Activated T-helper 17 cell treated with anti-CD3 and anti-CD28 coated beads, Interleukin-2, amount 50 U/mL, for 72 hours (primary cell): ENCODE results near the gene TDRD1. TPM values are rescaled to one million over a fixed set of nuclear protein-coding genes. Genes with fewer than 3 reads are reported as not detected.

ENCODE experiments used
- ATAC-seq: fragments of 150-1000 bp; cut with Tn5 transposase; replicated peaks from 2 replicates; pipeline ENCODE4 v1.10.0; 2021; ENCODE audit warnings: mild to moderate bottlenecking, moderate library complexity
- H3K27ac Mint-ChIP-seq: one replicate; pipeline ENCODE4 v1.8.0; 2022; ENCODE audit warnings: mixed read lengths
- H3K27me3 Mint-ChIP-seq: one replicate; pipeline ENCODE4 v1.8.0; 2022; ENCODE audit warnings: mixed read lengths
- H3K36me3 Mint-ChIP-seq: one replicate; pipeline ENCODE4 v1.8.0; 2022; ENCODE audit warnings: low read depth, mild to moderate bottlenecking, mixed read lengths
- H3K4me1 Mint-ChIP-seq: one replicate; pipeline ENCODE4 v1.8.0; 2022; ENCODE audit warnings: mixed read lengths
- H3K4me3 Mint-ChIP-seq: one replicate; pipeline ENCODE4 v1.8.0; 2022; ENCODE audit warnings: mild to moderate bottlenecking, mixed read lengths
- H3K9me3 Mint-ChIP-seq: one replicate; pipeline ENCODE4 v1.8.0; 2022; ENCODE audit warnings: mixed read lengths
- total RNA-seq, 2 donors: library from RNA; stranded (reverse); gene quantifications; one replicate each; pipeline ENCODE4 v1.2.3, GENCODE V29; 2022

Gene TDRD1
- total RNA-seq, 2 donors from 2014 or later: 0.09 to 0.48 TPM

- H3K4me1 Mint-ChIP-seq: no peaks in the 10 kb centered on the region
- no peaks in the 10 kb centered on the region for H3K9me3 Mint-ChIP-seq
- no peak overlapping the region for H3K4me3 Mint-ChIP-seq
- peaks cover 12% of the 10 kb centered on the region for H3K27me3 Mint-ChIP-seq
- ATAC-seq: no peak
- H3K27ac Mint-ChIP-seq: no peak overlapping the region
- no peaks in the 10 kb centered on the region for H3K36me3 Mint-ChIP-seq
Observed at GRCh38 chr10:114276066-114276465, 96.9 kb downstream of the TDRD1 start.

GRCh38 chr10:114276671-114277070, 97.5 kb downstream of the TDRD1 start:
- no peak for ATAC-seq
- H3K9me3 Mint-ChIP-seq: no peaks in the 10 kb centered on the region
- no peak overlapping the region for H3K4me3 Mint-ChIP-seq
- no peak overlapping the region for H3K27ac Mint-ChIP-seq
- H3K36me3 Mint-ChIP-seq: no peaks in the 10 kb centered on the region
- H3K4me1 Mint-ChIP-seq: no peaks in the 10 kb centered on the region
- H3K27me3 Mint-ChIP-seq: peaks cover 11% of the 10 kb centered on the region

- Mint-ChIP-seq H3K4me1 (no peaks in the 10 kb centered on the region), H3K27ac (no peak overlapping the region), H3K9me3 (no peaks in the 10 kb centered on the region), H3K27me3 (peaks cover 11% of the 10 kb centered on the region), H3K36me3 (no peaks in the 10 kb centered on the region), H3K4me3 (no peak overlapping the region)
- no peak for ATAC-seq
Observed at GRCh38 chr10:114278140-114278883, 99.2 kb downstream of the TDRD1 start.

- H3K4me1 Mint-ChIP-seq: no peaks in the 10 kb centered on the region
- H3K4me3 Mint-ChIP-seq: no peak overlapping the region
- no peak for ATAC-seq
- H3K36me3 Mint-ChIP-seq: no peaks in the 10 kb centered on the region
- H3K9me3 Mint-ChIP-seq: no peaks in the 10 kb centered on the region
- H3K27me3 Mint-ChIP-seq: peaks cover 9% of the 10 kb centered on the region
- H3K27ac Mint-ChIP-seq: no peak overlapping the region
Observed at GRCh38 chr10:114278884-114279191, 99.7 kb downstream of the TDRD1 start.

GRCh38 chr10:114279289-114279688, 100.1 kb downstream of the TDRD1 start:
- H3K4me1 Mint-ChIP-seq: no peaks in the 10 kb centered on the region
- peaks cover 6% of the 10 kb centered on the region for H3K27me3 Mint-ChIP-seq
- H3K4me3 Mint-ChIP-seq: no peak overlapping the region
- no peak overlapping the region for H3K27ac Mint-ChIP-seq
- no peaks in the 10 kb centered on the region for H3K9me3 Mint-ChIP-seq
- ATAC-seq: no peak
- H3K36me3 Mint-ChIP-seq: no peaks in the 10 kb centered on the region

- Mint-ChIP-seq H3K9me3 (no peaks in the 10 kb centered on the region), H3K4me1 (no peaks in the 10 kb centered on the region), H3K36me3 (no peaks in the 10 kb centered on the region), H3K27me3 (peaks cover under 1% of the 10 kb centered on the region), H3K4me3 (no peak overlapping the region), H3K27ac (no peak overlapping the region)
- no peak for ATAC-seq
Observed at GRCh38 chr10:114279901-114280644, 100.9 kb downstream of the TDRD1 start.

GRCh38 chr10:114281006-114281405, 101.9 kb downstream of the TDRD1 start:
- no peak overlapping the region for H3K4me3 Mint-ChIP-seq
- no peaks in the 10 kb centered on the region for H3K36me3 Mint-ChIP-seq
- H3K27ac Mint-ChIP-seq: no peak overlapping the region
- H3K9me3 Mint-ChIP-seq: no peaks in the 10 kb centered on the region
- no peaks in the 10 kb centered on the region for H3K27me3 Mint-ChIP-seq
- ATAC-seq: no peak
- H3K4me1 Mint-ChIP-seq: no peaks in the 10 kb centered on the region

- Mint-ChIP-seq H3K27me3 (no peaks in the 10 kb centered on the region), H3K4me3 (no peak overlapping the region), H3K4me1 (no peaks in the 10 kb centered on the region), H3K27ac (no peak overlapping the region), H3K9me3 (no peaks in the 10 kb centered on the region), H3K36me3 (no peaks in the 10 kb centered on the region)
- ATAC-seq: no peak
Observed at GRCh38 chr10:114281461-114281860, 102.3 kb downstream of the TDRD1 start.

Other genes starting within 250 kb of the TDRD1 start
- not detected for gene ADRB1, start 135.5 kb upstream of the TDRD1 start, total RNA-seq
- 10 to 100 TPM; 10.8 to 14.8 TPM for gene CCDC186, start 5.2 kb upstream of the TDRD1 start, total RNA-seq
- gene VWA2, start 59.9 kb downstream of the TDRD1 start, total RNA-seq: not detected
- gene AFAP1L2, start 225.1 kb downstream of the TDRD1 start, total RNA-seq: 1 to 10 TPM; 1.1 to 1.7 TPM